Adrenal gland (tissue), 12 donors: ENCODE data around the gene STMN1. TPM values are rescaled to one million over a fixed set of nuclear protein-coding genes. Genes with fewer than 3 reads are reported as not detected.

Source experiments
- DNase-seq, 7 donors: peaks; one replicate each; pipeline ENCODE4 v3.0.0-alpha.2; 2019 to 2020
- H3K27ac ChIP-seq, 5 donors: fragments of 200-600 bp; sonication (generic) in 4 of 5; 1 replicate in 3 of 5; 2 replicates in 2 of 5; pipeline versions ENCODE4 v1.5.1 to v1.8.0; 2016 to 2020; ENCODE audit warnings: mild to moderate bottlenecking in 1 of 5
- H3K27me3 ChIP-seq: fragments of 200-600 bp; 2 replicates; pipeline ENCODE4 v1.8.0; 2021
- H3K36me3 ChIP-seq, 2 donors: fragments of 200-600 bp; replicated peaks in 1 of 2; 1 replicate in 1 of 2; 2 replicates in 1 of 2; pipeline versions ENCODE4 v1.5.1 to v1.8.0; 2018 to 2022
- H3K4me1 ChIP-seq, 2 donors: fragments of 200-600 bp; replicated peaks in 1 of 2; 1 replicate in 1 of 2; 2 replicates in 1 of 2; pipeline versions ENCODE4 v1.5.1 to v1.8.0; 2018 to 2021
- H3K4me3 ChIP-seq, 4 donors: fragments of 200-600 bp; sonication (generic) in 3 of 4; one replicate each; pipeline ENCODE4 v1.5.1; 2016 to 2018
- H3K9me3 ChIP-seq, 3 donors: fragments of 200-600 bp; sonication (generic) in 1 of 3; replicated peaks in 1 of 3; 1 replicate in 2 of 3; 2 replicates in 1 of 3; pipeline versions ENCODE4 v1.5.1 to v1.8.0; 2016 to 2021
- POLR2A ChIP-seq, 2 donors: fragments of 450-650 bp; IDR thresholded peaks; one replicate each; pipeline ENCODE4 v1.6.1; 2017; ENCODE audit warnings: antibody characterized with exemption in 2 of 2, mild to moderate bottlenecking in 2 of 2, moderate library complexity in 1 of 2
- WGBS, 4 donors: extraction: QIAGEN DNeasy Blood & Tissue Kit in 2 of 4; methylation state at CpG; one replicate each; pipeline versions ENCODE4 v1.1.5 to v1.1.7; 2013 to 2017; 5-methylcytosine and 5-hydroxymethylcytosine counted together
- intact Hi-C, 2 donors: fragments of 100-400 bp; cut with DNase I; formaldehyde crosslinking; loops; one replicate each; pipeline versions ENCODE4 v1.14.1 to v1.15.0; 2022 to 2023
- polyA plus RNA-seq, 3 donors: library from polyadenylated mRNA; stranded (reverse); fragments of 200-250 nt in 2 of 3; fragments of 350-450 nt in 1 of 3; fragmentation: Illumina TruSeq in 1 of 3; extraction: RNeasy Lipid Tissue Mini Kit (QIAGEN cat#74804) in 1 of 3; gene quantifications; one replicate each; pipeline ENCODE4 v1.2.3, GENCODE V29; 2013 to 2014
- total RNA-seq, 9 donors: library from RNA; depleted of rRNA in 4 of 9; stranded (reverse); fragments of >200 nt in 4 of 9; fragments of 120-200 nt in 1 of 9; fragmentation: NEBNext Ultra II Directional in 1 of 9; extraction: Animal tissue kit (Norgen Biotek cat#: 25700) in 1 of 9; gene quantifications; one replicate each; pipeline versions ENCODE4 v1.1.0 to v1.2.4, GENCODE V29; 2013 to 2023
- TF ChIP-seq, protein P1 (sequence below), 6 experiments: fragments of 450-650 bp in 4 of 6; fragments of 200-600 bp in 2 of 6; sonication (generic) in 1 of 6; IDR thresholded peaks; 1 replicate in 5 of 6; 2 replicates in 1 of 6; pipeline versions ENCODE4 v1.5.1 to v1.8.0; 2016 to 2021; ENCODE audit warnings: antibody characterized with exemption in 6 of 6, mild to moderate bottlenecking in 2 of 6, moderate library complexity in 1 of 6
- donor health status: healthy with polysubstance abuse.
- donor health status: Bipolar disorder and iron deficiency.
- donor health status: DM: yes; HTN: yes; CAD: no.
- donor health status: DM: no; HTN: no; CAD: no.
- donor health status: DM: no; HTN: no; CAD: no.
- donor health status: DM: yes; HTN: yes; CAD: no.

STMN1 gene
- total and polyA plus RNA-seq, 12 donors: 7.9 to 242 (median 28.0) TPM

DNA sequence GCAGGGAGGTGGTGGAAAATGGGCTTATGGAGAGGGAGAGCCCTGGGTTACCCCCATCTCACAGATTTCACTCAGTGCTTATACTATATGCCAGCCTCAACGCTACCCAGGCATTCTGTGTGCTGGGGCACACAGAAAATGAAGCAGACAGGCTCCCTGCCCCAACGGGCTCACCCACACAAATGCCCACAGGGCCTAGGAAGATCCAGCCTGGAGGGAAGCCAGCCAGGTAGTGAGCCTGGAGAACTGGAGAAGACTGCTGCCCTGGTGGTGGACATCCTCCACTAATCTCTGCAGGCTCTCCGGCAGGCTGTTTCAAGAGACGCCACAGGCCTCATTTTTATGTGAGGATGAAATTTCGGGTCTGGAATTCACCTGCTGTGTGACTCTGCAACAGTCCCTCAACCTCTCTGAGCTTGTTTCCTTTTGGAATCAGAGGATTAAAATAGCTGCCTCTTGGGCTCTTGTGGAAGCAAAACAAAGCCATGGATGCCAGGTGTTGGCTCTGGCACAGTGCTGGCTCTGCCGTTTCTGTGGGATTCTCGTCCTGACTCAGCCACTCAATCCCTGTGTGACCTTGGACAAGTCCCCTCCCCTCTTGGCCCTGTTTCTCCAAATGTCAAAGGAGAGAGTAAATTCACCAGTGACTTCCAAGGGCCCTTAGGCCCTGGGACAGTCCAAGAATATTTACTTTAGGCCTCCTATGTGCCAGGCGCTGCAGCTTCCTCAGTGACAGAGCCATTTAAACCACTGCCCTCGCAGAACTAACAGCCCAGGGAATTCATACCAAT is 34.3 kb downstream of the STMN1 start:
- intact Hi-C loops: loop anchor here in 1 of 2 donors (5.0 kb wide), 1 partner anchor 50 kb away; no protein-coding TSS in a partner anchor
- Histone ChIP-seq H3K4me3 (no peak overlapping the region), H3K4me1 (peaks cover 53 to 56% of the 10 kb centered on the region in 2 donors), H3K9me3 (no peaks in the 10 kb centered on the region), H3K36me3 (peaks cover 0 to 5% of the 10 kb centered on the region in 2 donors), H3K27me3 (no peaks in the 10 kb centered on the region), H3K27ac (peak overlapping the region in 4 of 5 donors; percentile 37 to 85 (median 59))
- peak; percentile 80 to 94 (median 91) for DNase-seq
- TF ChIP-seq POLR2A (IDR thresholded peaks at IDR 0.05): peak in 1 of 2 donors; percentile 55
- TF ChIP-seq, protein P1, sequence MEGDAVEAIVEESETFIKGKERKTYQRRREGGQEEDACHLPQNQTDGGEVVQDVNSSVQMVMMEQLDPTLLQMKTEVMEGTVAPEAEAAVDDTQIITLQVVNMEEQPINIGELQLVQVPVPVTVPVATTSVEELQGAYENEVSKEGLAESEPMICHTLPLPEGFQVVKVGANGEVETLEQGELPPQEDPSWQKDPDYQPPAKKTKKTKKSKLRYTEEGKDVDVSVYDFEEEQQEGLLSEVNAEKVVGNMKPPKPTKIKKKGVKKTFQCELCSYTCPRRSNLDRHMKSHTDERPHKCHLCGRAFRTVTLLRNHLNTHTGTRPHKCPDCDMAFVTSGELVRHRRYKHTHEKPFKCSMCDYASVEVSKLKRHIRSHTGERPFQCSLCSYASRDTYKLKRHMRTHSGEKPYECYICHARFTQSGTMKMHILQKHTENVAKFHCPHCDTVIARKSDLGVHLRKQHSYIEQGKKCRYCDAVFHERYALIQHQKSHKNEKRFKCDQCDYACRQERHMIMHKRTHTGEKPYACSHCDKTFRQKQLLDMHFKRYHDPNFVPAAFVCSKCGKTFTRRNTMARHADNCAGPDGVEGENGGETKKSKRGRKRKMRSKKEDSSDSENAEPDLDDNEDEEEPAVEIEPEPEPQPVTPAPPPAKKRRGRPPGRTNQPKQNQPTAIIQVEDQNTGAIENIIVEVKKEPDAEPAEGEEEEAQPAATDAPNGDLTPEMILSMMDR (IDR thresholded peaks at IDR 0.05): no peak
- 38 to 54% (median 48%) methylated on average over 8 to 9 of the region's 9 CpGs for WGBS, 4 donors

DNA sequence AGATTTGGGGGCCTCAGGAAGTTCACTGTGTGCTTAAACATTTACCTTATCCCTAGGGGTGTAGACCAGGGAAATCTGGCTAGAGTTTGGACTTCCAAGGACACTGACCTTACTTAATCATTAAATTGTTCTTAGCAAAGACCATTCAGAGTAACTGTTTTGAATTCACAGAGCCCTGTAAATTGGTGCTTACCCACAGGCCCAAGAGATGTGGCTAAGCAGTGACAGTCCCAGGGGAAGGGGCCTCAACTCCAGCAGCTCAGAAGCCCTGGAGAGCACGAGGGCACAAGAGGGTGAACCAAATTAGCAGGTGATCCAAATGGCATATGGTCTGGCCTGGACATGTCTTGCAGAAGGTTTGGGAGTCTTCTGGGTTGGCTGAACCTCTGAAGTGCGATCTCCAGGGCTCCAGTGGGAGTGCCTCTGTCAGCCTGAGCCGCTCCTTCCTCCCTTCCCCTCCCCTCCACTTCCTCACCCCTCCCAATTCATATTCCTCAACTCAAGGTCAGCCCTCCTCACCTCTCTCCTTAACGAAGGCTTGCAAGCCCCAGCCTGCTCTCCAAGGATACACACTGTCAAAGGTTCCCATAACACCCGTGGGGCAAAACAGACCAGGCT is 35.0 kb downstream of the STMN1 start:
- peak in 5 of 7 donors; percentile 41 to 63 (median 51) for DNase-seq
- Histone ChIP-seq H3K4me1 (peaks cover 52 to 55% of the 10 kb centered on the region in 2 donors), H3K9me3 (no peaks in the 10 kb centered on the region), H3K27me3 (no peaks in the 10 kb centered on the region), H3K27ac (peak overlapping the region in 4 of 5 donors; percentile 37 to 85 (median 59)), H3K4me3 (no peak overlapping the region), H3K36me3 (peaks cover 0 to 5% of the 10 kb centered on the region in 2 donors)
- WGBS, 4 donors: 4 to 25% (median 11%) methylated on average over 4 to 5 of the region's 5 CpGs
- intact Hi-C loops: loop anchor here in 1 of 2 donors (5.0 kb wide), 1 partner anchor 49 kb away; no protein-coding TSS in a partner anchor
- TF ChIP-seq POLR2A (IDR thresholded peaks at IDR 0.05): no peak
- TF ChIP-seq, protein P1 (IDR thresholded peaks at IDR 0.05): no peak

DNA sequence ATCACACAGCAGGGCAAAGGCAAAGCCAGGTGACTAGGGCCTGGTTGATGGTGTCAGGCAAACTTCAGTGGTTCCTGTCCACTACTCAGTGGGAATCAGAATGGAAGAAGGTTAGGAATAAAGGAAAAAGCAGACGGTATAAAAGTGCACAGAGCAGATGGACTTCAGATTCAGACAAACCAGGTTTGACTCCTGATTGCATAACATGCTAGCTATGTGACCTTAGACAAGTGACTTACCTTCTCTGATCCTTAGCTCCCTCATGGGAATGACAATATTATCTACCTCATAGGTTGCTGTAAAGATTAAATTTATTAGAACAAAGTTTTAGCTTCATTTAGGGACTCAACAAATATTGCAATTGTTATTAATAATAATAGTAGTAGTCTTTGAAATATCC is 35.6 kb downstream of the STMN1 start:
- H3K27me3 ChIP-seq: no peaks in the 10 kb centered on the region
- H3K4me3 ChIP-seq: no peak overlapping the region
- no peaks in the 10 kb centered on the region for H3K9me3 ChIP-seq
- TF ChIP-seq, protein P1 (IDR thresholded peaks at IDR 0.05): no peak
- TF ChIP-seq POLR2A (IDR thresholded peaks at IDR 0.05): no peak
- WGBS, 4 donors: 55 to 70% (median 62%) methylated on average over 1 of the region's 1 CpG
- no peak for DNase-seq
- peak overlapping the region in 2 of 5 donors; percentile 57 to 61 for H3K27ac ChIP-seq
- peaks cover 46 to 49% of the 10 kb centered on the region in 2 donors for H3K4me1 ChIP-seq
- peaks cover 0 to 5% of the 10 kb centered on the region in 2 donors for H3K36me3 ChIP-seq
- intact Hi-C loops: loop anchor here in 1 of 2 donors (5.0 kb wide), 1 partner anchor 48 kb away; no protein-coding TSS in a partner anchor
